ENCODE measurements around the gene ITGB4. TPM values are rescaled to one million over a fixed set of nuclear protein-coding genes. Genes with fewer than 3 reads are reported as not detected.

ITGB4 gene
- total and polyA plus RNA-seq, 2 of the 13 experiments (the other 11 are each of a cell fraction or from before 2014, with no cell fraction given), result 6.9 to 14.5 TPM

DNA sequence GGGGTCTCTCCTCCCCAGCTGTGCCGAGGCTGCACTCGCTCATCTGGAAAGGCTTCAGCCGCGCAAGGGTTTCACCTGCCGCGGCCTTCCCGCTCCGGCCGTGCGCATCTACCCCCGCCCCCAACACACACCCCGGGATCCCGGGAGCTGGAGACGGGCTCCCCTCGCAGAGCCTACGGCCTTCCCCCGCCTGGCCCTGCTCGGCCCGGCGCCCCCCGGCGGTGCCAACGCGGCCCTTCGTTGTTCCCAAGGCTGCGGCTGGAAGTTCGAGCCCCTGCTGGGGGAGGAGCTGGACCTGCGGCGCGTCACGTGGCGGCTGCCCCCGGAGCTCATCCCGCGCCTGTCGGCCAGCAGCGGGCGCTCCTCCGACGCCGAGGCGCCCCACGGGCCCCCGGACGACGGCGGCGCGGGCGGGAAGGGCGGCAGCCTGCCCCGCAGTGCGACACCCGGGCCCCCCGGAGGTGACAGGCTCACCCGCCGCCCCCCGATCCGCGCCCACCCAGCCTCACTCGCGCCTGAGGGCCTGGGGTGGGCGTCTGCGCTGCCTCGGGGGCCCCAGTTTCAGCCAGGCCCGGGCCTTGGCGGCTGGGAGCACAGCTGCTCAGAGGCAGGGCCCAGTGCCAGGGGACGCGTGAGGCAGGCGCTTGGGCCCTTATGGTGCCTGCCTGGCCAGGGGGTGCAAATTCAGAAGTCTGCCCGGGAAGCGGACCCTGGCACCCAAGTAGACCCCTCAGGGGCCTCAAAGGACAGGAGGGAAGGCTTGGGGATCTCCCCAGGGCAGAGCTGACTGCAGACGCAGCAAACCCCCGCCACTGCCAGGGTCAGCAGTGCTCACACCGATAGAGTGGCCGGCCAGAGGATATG, 32.5 kb downstream of the ITGB4 start (continued):
- peak; percentile 69 for TF ChIP-seq STAG1 (CRISPR knock-in tag; IDR thresholded peaks at IDR 0.05)
- TF ChIP-seq BHLHE40 (IDR thresholded peaks at IDR 0.05; ENCODE audit: low read length), result peak; percentile 90
- no peak for TF ChIP-seq FOXA1 (IDR thresholded peaks at IDR 0.05)
- TF ChIP-seq FOXA1 (CRISPR knock-in tag; IDR thresholded peaks at IDR 0.05), result 0 out of 2 replicates have a peak, but pooled peaks have one; percentile 5
- peak; percentile 73; the same call in 1 of the 2 replicates for TF ChIP-seq CHCHD3 (CRISPR knock-in tag; IDR thresholded peaks at IDR 0.05)
- TF ChIP-seq PTBP1 (IDR thresholded peaks at IDR 0.05; ENCODE audit: low read depth, low read length, poor library complexity, severe bottlenecking), result no peak
- TF ChIP-seq PHF8 (CRISPR knock-in tag; IDR thresholded peaks at IDR 0.05), result peak; percentile 78
- TF ChIP-seq, protein P1, sequence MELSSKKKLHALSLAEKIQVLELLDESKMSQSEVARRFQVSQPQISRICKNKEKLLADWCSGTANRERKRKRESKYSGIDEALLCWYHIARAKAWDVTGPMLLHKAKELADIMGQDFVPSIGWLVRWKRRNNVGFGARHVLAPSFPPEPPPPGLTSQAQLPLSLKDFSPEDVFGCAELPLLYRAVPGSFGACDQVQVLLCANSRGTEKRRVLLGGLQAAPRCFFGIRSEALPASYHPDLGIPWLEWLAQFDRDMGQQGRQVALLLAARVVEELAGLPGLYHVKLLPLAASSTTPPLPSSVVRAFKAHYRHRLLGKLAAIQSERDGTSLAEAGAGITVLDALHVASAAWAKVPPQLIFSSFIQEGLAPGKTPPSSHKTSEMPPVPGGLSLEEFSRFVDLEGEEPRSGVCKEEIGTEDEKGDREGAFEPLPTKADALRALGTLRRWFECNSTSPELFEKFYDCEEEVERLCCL (CRISPR knock-in tag; IDR thresholded peaks at IDR 0.05; ENCODE audit: borderline replicate concordance), result no peak
- no peak for TF ChIP-seq NR2F1 (CRISPR knock-in tag; IDR thresholded peaks at IDR 0.05)
- peak; percentile 39; the same call in 1 of the 2 replicates for TF ChIP-seq ZNF629 (CRISPR knock-in tag; conservative IDR thresholded peaks at IDR 0.05)
- TF ChIP-seq SALL1 (CRISPR knock-in tag; IDR thresholded peaks at IDR 0.05), result peak; percentile 74
- TF ChIP-seq ZFY (CRISPR knock-in tag; IDR thresholded peaks at IDR 0.05), result peak; percentile 95
- peak in 1 of 2 experiments; percentile 46; a peak in 1 of 4 replicates for TF ChIP-seq EP300 (IDR thresholded peaks at IDR 0.05; ENCODE audit: low read depth in 2 of 2, low read length in 2 of 2)
- TF ChIP-seq EP300 (CRISPR knock-in tag; IDR thresholded peaks at IDR 0.05; ENCODE audit: borderline replicate concordance), result peak; percentile 34; the same call in 1 of the 2 replicates
- 0 out of 2 replicates have a peak, but pooled peaks have one; percentile 7 for TF ChIP-seq MZF1 (CRISPR knock-in tag; IDR thresholded peaks at IDR 0.05; ENCODE audit: borderline replicate concordance)
- 0 out of 2 replicates have a peak, but pooled peaks have one; percentile 11 for TF ChIP-seq ZNF879 (CRISPR knock-in tag; IDR thresholded peaks at IDR 0.05)
- peak; percentile 70; the same call in 1 of the 2 replicates for TF ChIP-seq ZNF441 (CRISPR knock-in tag; IDR thresholded peaks at IDR 0.05; ENCODE audit: borderline replicate concordance)
- TF ChIP-seq ZNF788 (CRISPR knock-in tag; IDR thresholded peaks at IDR 0.05; ENCODE audit: borderline replicate concordance), result 0 out of 2 replicates have a peak, but pooled peaks have one; percentile 23
- peak; percentile 95 for TF ChIP-seq ZFX (CRISPR knock-in tag; IDR thresholded peaks at IDR 0.05; ENCODE audit: low read depth)
- TF ChIP-seq, protein P2, sequence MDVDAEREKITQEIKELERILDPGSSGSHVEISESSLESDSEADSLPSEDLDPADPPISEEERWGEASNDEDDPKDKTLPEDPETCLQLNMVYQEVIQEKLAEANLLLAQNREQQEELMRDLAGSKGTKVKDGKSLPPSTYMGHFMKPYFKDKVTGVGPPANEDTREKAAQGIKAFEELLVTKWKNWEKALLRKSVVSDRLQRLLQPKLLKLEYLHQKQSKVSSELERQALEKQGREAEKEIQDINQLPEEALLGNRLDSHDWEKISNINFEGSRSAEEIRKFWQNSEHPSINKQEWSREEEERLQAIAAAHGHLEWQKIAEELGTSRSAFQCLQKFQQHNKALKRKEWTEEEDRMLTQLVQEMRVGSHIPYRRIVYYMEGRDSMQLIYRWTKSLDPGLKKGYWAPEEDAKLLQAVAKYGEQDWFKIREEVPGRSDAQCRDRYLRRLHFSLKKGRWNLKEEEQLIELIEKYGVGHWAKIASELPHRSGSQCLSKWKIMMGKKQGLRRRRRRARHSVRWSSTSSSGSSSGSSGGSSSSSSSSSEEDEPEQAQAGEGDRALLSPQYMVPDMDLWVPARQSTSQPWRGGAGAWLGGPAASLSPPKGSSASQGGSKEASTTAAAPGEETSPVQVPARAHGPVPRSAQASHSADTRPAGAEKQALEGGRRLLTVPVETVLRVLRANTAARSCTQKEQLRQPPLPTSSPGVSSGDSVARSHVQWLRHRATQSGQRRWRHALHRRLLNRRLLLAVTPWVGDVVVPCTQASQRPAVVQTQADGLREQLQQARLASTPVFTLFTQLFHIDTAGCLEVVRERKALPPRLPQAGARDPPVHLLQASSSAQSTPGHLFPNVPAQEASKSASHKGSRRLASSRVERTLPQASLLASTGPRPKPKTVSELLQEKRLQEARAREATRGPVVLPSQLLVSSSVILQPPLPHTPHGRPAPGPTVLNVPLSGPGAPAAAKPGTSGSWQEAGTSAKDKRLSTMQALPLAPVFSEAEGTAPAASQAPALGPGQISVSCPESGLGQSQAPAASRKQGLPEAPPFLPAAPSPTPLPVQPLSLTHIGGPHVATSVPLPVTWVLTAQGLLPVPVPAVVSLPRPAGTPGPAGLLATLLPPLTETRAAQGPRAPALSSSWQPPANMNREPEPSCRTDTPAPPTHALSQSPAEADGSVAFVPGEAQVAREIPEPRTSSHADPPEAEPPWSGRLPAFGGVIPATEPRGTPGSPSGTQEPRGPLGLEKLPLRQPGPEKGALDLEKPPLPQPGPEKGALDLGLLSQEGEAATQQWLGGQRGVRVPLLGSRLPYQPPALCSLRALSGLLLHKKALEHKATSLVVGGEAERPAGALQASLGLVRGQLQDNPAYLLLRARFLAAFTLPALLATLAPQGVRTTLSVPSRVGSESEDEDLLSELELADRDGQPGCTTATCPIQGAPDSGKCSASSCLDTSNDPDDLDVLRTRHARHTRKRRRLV (CRISPR knock-in tag; IDR thresholded peaks at IDR 0.05), result 0 out of 2 replicates have a peak, but pooled peaks have one; percentile 54
- peak; percentile 47; the same call in 1 of the 2 replicates for TF ChIP-seq CBFB (CRISPR knock-in tag; IDR thresholded peaks at IDR 0.05)
